Coronary artery (tissue), 2 donors: Measurements from ENCODE around the gene SFI1.
"Not testable (repeated sequence)": the region's sequence is repeated elsewhere in the genome, so short reads cannot be mapped to it uniquely, and the experiment has no call there.

Source experiments
- DNase-seq: peaks from one replicate; pipeline ENCODE4 v3.0.0-alpha.2; 2017; ENCODE audit warnings: low spot score
- H3K27ac ChIP-seq, 2 donors: fragments of 200-600 bp; sonication (generic); one replicate each; pipeline ENCODE4 v1.5.1; 2016 to 2019
- H3K4me3 ChIP-seq: fragments of 200-600 bp; sonication (generic); 2 replicates; pipeline ENCODE4 v1.5.1; 2016; ENCODE audit warnings: mild to moderate bottlenecking, moderate library complexity
- CTCF ChIP-seq: fragments of 200-600 bp; sonication (generic); IDR thresholded peaks from one replicate; pipeline ENCODE4 v1.5.1; 2019; ENCODE audit warnings: antibody characterized with exemption

SFI1 gene

GRCh38 chr22:31492151-31492550, 4.2 kb upstream of the SFI1 start:
- no peak for DNase-seq
- Histone ChIP-seq H3K4me3 (no peak overlapping the region), H3K27ac (no peak overlapping the region)
- TF ChIP-seq CTCF, result no peak

- H3K27ac ChIP-seq, DNase-seq, H3K4me3 ChIP-seq: not testable (repeated sequence)
These were observed 3.0 kb upstream of the SFI1 start for GRCh38 chr22:31493355-31493754.

GRCh38 chr22:31495343-31495742, 993 bp upstream of the SFI1 start:
- H3K27ac ChIP-seq, result peak overlapping the region; percentile 72 to 74
- H3K4me3 ChIP-seq, result peak overlapping the region; percentile 81
- no peak for TF ChIP-seq CTCF
- no peak for DNase-seq

GRCh38 chr22:31496735-31497146, 405 bp downstream of the SFI1 start:
- H3K27ac ChIP-seq, result peak overlapping the region; percentile 72 to 74
- no peak for TF ChIP-seq CTCF
- H3K4me3 ChIP-seq, result peak overlapping the region; percentile 81
- DNase-seq, result peak; percentile 74

GRCh38 chr22:31497148-31497938, 1.0 kb downstream of the SFI1 start:
- Histone ChIP-seq H3K27ac (peak overlapping the region in 1 of 2 donors; percentile 74), H3K4me3 (peak overlapping the region; percentile 81)
- DNase-seq, result no peak
- TF ChIP-seq CTCF, result no peak

- no peak for TF ChIP-seq CTCF
- no peak overlapping the region for H3K27ac ChIP-seq
- no peak for DNase-seq
- H3K4me3 ChIP-seq, result no peak overlapping the region
These were observed 5.4 kb downstream of the SFI1 start for GRCh38 chr22:31501738-31502137.

- H3K4me3 ChIP-seq, result no peak overlapping the region
- TF ChIP-seq CTCF, result no peak
- DNase-seq, result no peak
- no peak overlapping the region for H3K27ac ChIP-seq
These were observed 7.1 kb downstream of the SFI1 start for GRCh38 chr22:31503211-31503964.
